ENCODE data around the gene DHRSX.
"Not testable (repeated sequence)": the region's sequence is repeated elsewhere in the genome, so short reads cannot be mapped to it uniquely, and the experiment has no call there.

The DHRSX gene

GRCh38 chrX:2316534-2316933, 184.2 kb downstream of the DHRSX start:
- DNase-seq (ENCODE audit: low read depth in 2 of 2) = no peak

DNA sequence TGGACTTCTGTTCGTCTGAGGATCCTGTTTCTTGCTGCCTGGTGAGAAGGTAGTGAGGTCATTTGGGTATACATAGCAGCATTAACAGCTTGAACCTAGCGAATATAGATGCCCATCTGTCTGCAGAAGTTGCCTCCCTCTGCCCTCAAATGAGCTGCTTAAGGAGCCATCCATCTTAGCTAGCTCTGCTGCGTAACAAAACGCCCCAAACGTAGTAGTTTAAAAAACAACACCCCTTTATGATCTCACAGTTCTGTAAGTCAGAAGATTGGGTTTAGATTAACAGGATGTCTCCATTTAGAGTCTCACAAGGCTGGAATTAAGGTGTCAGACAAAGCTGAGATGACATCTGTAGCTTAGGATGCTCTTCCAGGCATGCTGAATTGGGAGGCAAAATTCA, 185.3 kb downstream of the DHRSX start:
- no peak for DNase-seq (ENCODE audit: low read depth in 2 of 2)

DNA sequence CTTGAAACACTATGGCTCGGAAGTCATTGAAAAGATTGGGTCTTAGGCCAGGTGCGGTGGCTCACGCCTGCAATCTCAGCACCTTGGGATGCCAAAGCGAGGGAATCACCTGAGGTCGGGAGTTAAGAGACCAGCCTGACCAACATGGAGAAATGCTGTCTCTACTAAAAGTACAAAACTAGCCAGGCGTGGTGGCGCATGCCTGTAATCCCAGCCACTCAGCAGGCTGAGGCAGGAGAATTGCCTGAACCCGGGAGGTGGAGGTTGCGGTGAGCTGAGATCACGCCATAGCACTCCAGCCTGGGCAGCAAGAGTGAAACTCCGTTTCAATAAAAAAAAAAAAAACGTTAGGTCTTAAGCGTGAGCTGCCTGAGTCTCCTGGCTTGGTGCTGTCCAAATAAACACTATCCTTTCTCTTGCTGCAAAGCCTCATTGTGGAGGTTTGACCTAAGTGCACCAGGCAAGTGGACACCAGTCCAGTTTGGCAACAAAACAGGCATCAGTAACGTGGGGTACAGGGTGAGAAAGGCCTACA, 185.9 kb downstream of the DHRSX start:
- DNase-seq (ENCODE audit: low read depth in 2 of 2) = no peak

GRCh38 chrX:2313864-2314640, 186.7 kb downstream of the DHRSX start:
- DNase-seq (ENCODE audit: low read depth in 2 of 2) = no peak

DNA sequence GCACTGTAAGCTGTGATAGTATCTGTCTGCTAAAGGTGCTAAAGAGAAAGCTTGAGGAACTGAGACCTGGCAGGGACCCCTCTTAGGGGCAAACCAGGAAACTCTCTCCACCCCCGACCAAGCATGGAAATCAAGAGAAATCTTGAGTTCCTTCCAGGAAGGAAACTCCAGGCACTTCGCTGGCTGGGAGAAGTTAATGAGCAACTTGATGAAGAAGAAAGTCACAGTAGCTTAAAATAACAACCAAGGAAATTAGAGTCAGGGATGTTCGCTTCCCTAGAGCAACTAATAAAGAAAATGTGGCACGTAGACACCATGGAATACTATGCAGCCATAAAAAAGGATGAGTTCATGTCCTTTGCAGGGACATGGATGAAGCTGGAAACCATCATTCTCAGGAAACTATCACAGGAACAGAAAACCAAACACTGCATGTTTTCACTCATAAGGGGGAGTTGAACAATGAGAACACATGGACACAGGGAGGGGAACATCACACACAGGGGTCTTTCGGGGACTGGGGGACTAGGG, 188.7 kb downstream of the DHRSX start:
- DNase-seq (ENCODE audit: low read depth in 2 of 2) = not testable (repeated sequence)

GRCh38 chrX:2311501-2311900, 189.3 kb downstream of the DHRSX start:
- no peak for DNase-seq (ENCODE audit: low read depth in 2 of 2)

- DNase-seq (ENCODE audit: low read depth in 2 of 2) = no peak
These were observed 198.9 kb downstream of the DHRSX start for GRCh38 chrX:2301901-2302300.

- DNase-seq (ENCODE audit: low read depth in 2 of 2) = no peak
These were observed 200.9 kb downstream of the DHRSX start for GRCh38 chrX:2299871-2300270.

DNA sequence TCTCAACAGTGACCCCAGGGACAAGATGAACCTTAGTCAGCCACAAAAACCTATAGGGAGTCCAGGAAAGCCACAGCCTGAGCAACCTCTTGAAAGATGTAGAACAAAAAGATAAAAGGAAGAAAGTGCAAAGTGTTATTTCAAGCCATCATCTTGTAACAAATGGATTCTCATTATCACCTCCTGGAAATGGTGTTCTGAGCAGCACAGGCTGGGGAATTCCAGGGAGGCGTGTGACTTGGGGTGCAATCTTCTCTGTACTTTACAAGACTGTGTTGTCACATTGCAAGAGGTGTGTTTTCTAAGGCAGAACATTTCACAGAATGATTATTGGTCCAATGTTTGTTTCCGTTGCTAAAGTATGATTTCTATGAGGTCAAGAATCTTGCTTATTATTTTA, 214.0 kb downstream of the DHRSX start:
- DNase-seq (ENCODE audit: low read depth in 2 of 2) = no peak

- DNase-seq (ENCODE audit: low read depth in 2 of 2) = no peak
These were observed 216.2 kb downstream of the DHRSX start for GRCh38 chrX:2284601-2285000.

DNA sequence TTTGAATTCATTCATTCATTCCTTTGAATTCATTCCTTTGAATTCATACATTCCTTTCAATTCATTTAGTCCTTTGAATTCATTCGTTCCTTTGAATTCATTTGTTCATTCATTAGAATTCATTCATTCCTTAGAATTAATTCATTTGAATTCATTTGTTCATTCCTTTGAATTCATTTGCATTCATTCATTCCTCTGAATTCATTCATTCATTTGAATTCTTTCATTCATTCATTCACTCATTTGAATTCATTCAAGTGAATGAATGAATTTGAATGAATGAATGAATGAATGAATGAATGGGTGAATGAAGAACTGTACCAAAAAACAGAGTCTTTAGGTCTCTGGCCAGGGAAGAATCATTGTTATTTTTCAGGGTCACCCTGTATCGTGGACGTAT, 216.6 kb downstream of the DHRSX start:
- no peak for DNase-seq (ENCODE audit: low read depth in 2 of 2)

DNA sequence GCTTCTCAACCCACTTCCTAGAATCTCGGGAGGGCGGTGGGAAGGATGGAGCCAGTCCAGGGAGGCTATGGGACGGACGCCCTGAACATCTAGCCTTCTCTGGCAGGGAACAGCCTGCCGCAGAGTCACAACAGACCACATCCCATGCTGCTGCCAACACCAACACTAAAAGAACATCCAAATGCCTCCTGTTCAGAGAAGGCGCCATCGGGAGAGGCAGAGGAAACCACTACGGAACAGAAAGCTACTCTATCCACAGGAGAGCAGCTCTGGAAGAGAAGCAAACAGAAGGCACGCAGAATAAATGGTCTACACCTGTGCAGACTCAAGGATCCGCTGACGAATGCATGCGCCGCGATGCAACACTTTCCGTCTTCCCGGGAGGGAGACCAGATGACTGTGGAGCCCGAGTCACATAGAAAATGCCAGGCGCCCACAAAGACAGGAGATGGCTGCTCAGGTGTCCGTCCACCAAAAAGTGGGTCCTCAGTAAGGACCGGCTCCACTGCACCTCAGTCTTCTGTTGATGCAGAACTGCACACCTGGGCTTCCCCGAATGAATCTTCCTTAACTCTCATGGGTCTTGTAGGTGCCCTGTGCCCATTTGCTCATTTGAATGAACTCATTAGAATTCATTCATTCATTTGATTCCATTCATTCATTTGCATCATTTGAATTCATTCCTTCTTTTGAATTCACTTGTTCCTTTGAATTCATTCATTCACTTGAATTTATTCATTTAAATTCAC, 217.5 kb downstream of the DHRSX start:
- DNase-seq (ENCODE audit: low read depth in 2 of 2) = no peak

DNA sequence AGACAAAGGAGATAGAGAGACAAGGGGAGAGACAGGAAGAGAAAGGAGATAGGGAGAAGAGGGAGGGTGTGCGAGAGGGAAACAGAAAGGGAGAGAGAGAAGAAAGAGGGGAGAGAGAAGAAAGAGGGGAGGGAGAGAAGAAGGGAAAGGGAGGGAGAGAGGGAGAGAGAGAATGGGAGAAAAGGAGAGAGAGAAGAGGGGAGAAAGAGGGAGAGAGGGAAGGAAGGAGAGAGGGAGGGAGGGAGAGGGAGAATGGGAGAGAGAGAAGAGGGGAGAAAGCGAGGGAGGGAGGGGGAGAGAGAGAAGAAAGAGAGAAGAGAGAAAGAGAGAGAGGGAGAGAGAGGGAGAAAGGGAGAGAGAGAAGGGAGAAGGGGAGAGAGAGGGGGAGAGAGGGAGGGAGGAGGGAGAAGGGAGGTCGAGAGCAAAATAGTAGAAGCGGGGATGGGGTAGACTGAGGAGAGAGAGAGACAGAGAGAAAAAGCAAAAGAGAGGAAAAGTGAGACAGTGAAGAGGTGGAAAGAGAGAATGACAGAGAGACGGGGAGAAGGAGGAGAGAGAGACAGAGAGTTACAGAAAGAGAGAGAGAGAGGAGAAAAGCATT, 218.2 kb downstream of the DHRSX start:
- no peak for DNase-seq (ENCODE audit: low read depth in 2 of 2)

- DNase-seq (ENCODE audit: low read depth in 2 of 2) = no peak
These were observed 228.4 kb downstream of the DHRSX start for GRCh38 chrX:2272337-2272736.

DNA sequence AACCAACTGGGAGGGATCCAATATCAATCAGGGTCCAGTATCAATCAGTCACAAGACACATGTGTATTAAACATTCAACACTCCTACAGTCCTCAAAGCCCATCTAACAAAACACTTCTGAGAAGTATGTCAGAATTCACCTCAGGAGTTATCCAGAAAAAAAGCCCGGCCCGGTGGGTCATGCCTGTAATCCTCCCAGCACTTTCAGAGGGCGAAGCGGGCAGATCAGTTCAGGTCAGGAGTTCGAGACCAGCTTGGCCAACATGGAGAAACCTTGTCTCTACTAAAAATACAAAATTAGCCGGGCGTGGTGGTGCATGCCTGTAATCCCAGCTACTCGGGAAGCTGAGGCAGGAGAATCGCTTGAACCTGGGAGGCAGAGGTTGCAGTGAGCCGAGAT, 229.2 kb downstream of the DHRSX start:
- DNase-seq (ENCODE audit: low read depth in 2 of 2) = not testable (repeated sequence)

GRCh38 chrX:2270783-2271182, 230.0 kb downstream of the DHRSX start:
- DNase-seq (ENCODE audit: low read depth in 2 of 2) = not testable (repeated sequence)

DNA sequence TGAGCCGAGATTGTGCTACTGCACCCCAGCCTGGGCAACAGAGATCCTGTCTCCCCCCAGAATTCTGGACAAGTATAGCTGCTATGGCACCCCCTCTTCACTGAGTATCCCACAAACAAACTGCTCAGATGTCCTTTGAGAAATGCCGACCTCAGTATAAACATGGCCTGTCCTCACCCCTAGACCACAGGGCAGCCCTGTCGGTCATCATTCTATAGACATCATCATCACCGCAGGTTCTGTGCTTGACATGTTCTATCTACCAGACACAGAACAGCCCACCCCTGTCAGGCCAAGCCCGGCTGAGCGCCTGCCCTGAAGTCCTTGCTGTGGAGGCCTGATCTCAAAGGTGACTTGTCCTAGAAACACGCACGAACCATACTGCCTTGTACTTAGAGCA, 232.9 kb downstream of the DHRSX start:
- no peak for DNase-seq (ENCODE audit: low read depth in 2 of 2)

- DNase-seq (ENCODE audit: low read depth in 2 of 2) = no peak
These were observed 234.1 kb downstream of the DHRSX start for GRCh38 chrX:2266445-2267349.

DNA sequence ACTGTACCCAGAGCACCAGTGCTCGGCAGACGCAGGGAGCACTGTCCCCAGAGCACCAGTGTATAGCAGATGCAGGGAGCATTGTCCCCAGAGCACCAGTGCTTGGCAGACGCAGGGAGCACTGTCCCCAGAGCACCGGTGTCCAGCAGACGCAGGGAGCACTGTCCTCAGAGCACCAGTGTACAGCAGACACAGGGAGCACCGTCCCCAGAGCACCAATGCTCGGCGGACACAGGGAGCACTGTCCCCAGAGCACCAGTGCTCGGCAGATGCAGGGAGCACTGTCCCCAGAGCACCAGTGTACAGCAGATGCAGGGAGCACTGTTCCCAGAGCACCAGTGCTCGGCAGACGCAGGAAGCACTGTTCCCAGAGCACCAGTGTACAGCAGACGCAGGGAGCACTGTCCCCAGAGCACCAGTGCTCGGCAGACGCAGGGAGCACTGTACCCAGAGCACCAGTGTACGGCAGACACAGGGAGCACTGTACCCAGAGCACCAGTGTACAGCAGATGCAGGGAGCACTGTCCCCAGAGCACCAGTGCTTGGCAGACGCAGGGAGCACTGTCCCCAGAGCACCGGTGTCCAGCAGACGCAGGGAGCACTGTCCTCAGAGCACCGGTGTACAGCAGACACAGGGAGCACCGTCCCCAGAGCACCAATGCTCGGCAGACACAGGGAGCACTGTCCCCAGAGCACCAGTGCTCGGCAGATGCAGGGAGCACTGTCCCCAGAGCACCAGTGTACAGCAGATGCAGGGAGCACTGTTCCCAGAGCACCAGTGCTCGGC, 234.9 kb downstream of the DHRSX start:
- DNase-seq (ENCODE audit: low read depth in 2 of 2) = not testable (repeated sequence)
